GM12878 (cell line): Measurements from ENCODE around the gene MYOD1. TPM values are rescaled to one million over a fixed set of nuclear protein-coding genes. Genes with fewer than 3 reads are reported as not detected.

ENCODE experiments used
- ATAC-seq: fragments of 200-7000 bp; cut with Tn5 transposase; 3 replicates; pipeline ENCODE4 v1.9.1; 2020; ENCODE audit warnings: mild to moderate bottlenecking, moderate library complexity
- BruUV-seq: library from RNA; stranded (reverse); fragments of 400-500 nt; replicated peaks from 2 replicates; lab custom pipeline; 2021; lab: Mats Ljungman, UMichigan
- CTCF ChIA-PET: fragments of 300-600 bp; sonication (Branson Sonifier 250); formaldehyde crosslinking; extraction: SDS; loops from one replicate; lab custom pipeline; 2021; ENCODE audit warnings: inconsistent platforms; lab: Yijun Ruan, JAX
- POLR2A ChIA-PET: fragments of 350-600 bp; formaldehyde crosslinking; extraction: SDS; loops from one replicate; lab custom pipeline; 2021; ENCODE audit warnings: inconsistent platforms; lab: Charles Lee
- RAD21 ChIA-PET: fragments of 300-600 bp; sonication (Branson Sonifier 250); formaldehyde crosslinking; loops from one replicate; lab custom pipeline; 2023; ENCODE audit warnings: antibody characterized with exemption; ENCODE audit not compliant: unreplicated experiment; lab: Charles Lee
- SMC1A ChIA-PET: fragments of 300-600 bp; sonication (Branson Sonifier 250); formaldehyde crosslinking; loops from one replicate; lab custom pipeline; 2023; ENCODE audit not compliant: unreplicated experiment, uncharacterized antibody; lab: Charles Lee
- DNase-seq: peaks from one replicate; pipeline ENCODE4 v3.0.0-alpha.2; 2011; ENCODE audit warnings: low read depth, low spot score
- FAIRE-seq: peaks from 3 replicates; lab custom pipeline; 2011; peaks lifted over from hg19 to GRCh38; lab: Jason Lieb, UNC
- H2AFZ ChIP-seq: 2 replicates; pipeline ENCODE4 v1.6.0; 2011; ENCODE audit warnings: low read depth, low read length, control low read depth; ENCODE audit not compliant: control insufficient read depth
- H3K27ac ChIP-seq: 2 replicates; pipeline ENCODE4 v1.5.1; 2011; ENCODE audit warnings: control low read depth; ENCODE audit not compliant: control insufficient read depth, insufficient read depth
- H3K27me3 ChIP-seq, 2 experiments: replicated peaks in 1 of 2; 2 replicates each; pipeline versions ENCODE4 v1.6.0 to v1.6.1; 2011; ENCODE audit warnings: low read length in 1 of 2; ENCODE audit not compliant: control insufficient read depth in 2 of 2, insufficient read depth in 2 of 2
- H3K36me3 ChIP-seq, 2 experiments: 2 replicates each; pipeline ENCODE4 v1.5.1; 2011; ENCODE audit warnings: low read length in 1 of 2; ENCODE audit not compliant: control insufficient read depth in 2 of 2, insufficient read depth in 2 of 2
- H3K4me1 ChIP-seq: 2 replicates; pipeline ENCODE4 v1.6.1; 2011; ENCODE audit warnings: mild to moderate bottlenecking, low read length, moderate library complexity, mixed read lengths; ENCODE audit not compliant: control insufficient read depth, insufficient read depth
- H3K4me2 ChIP-seq: 2 replicates; pipeline ENCODE4 v1.6.0; 2011; ENCODE audit warnings: control low read depth; ENCODE audit not compliant: control insufficient read depth, insufficient read depth
- H3K4me3 ChIP-seq: fragments of 200-600 bp; sonication (generic); 2 replicates; pipeline ENCODE4 v1.5.1; 2016
- H3K79me2 ChIP-seq: 2 replicates; pipeline ENCODE4 v1.6.0; 2011; ENCODE audit warnings: low read length; ENCODE audit not compliant: control insufficient read depth, insufficient read depth
- H3K9ac ChIP-seq: 2 replicates; pipeline ENCODE4 v1.8.0; 2011; ENCODE audit warnings: low read length, control low read depth, mixed read lengths; ENCODE audit not compliant: control insufficient read depth, insufficient read depth
- H3K9me3 ChIP-seq: replicated peaks from 3 replicates; pipeline ENCODE4 v1.5.1; 2011; ENCODE audit warnings: mild to moderate bottlenecking, low read length; ENCODE audit not compliant: control insufficient read depth, insufficient read depth
- H4K20me1 ChIP-seq: 2 replicates; pipeline ENCODE4 v1.6.0; 2011; ENCODE audit not compliant: control insufficient read depth, insufficient read depth
- ASH2L ChIP-seq: fragments of 300-600, 200-600 bp; sonication (generic); IDR thresholded peaks from 2 replicates; pipeline ENCODE4 v1.6.1; 2017; ENCODE audit warnings: low read depth, mild to moderate bottlenecking, borderline replicate concordance
- ESRRA ChIP-seq: IDR thresholded peaks from 2 replicates; pipeline ENCODE4 v1.6.1; 2012; ENCODE audit warnings: mild to moderate bottlenecking, low read length, improper control_type of control experiment
- ZNF207 ChIP-seq: fragments of 450-650 bp; IDR thresholded peaks from 2 replicates; pipeline ENCODE4 v1.6.1; 2014; ENCODE audit warnings: antibody characterized with exemption, mild to moderate bottlenecking, borderline replicate concordance
- WGBS: methylation state at CpG from one replicate; pipeline ENCODE4 v1.1.6; 2016; ENCODE audit warnings: low lambda C conversion rate; ENCODE audit not compliant: insufficient replicate concordance, insufficient coverage; ENCODE audit errors: missing lambda C conversion rate; 5-methylcytosine and 5-hydroxymethylcytosine counted together
- in situ Hi-C: fragments of 300-500 bp; cut with MboI; formaldehyde crosslinking; loops from 9 replicates; pipeline ENCODE4 v1.14.3; 2018; ENCODE audit warnings: mixed read lengths
- intact Hi-C: fragments of 100-400 bp; cut with micrococcal nuclease; formaldehyde crosslinking; loops from one replicate; pipeline ENCODE4 v1.14.2; 2022; ENCODE audit not compliant: unreplicated experiment
- polyA plus RNA-seq, 11 experiments: library from polyadenylated mRNA; depleted of rRNA in 4 of 11; unstranded in 6 of 11; stranded (reverse) in 5 of 11; fragments of >200 nt; fragmentation: Nextera tagmentation in 4 of 11; fragmentation: Illumina TruSeq in 1 of 11; extraction: Ambion mirVana in 4 of 11; extraction: Trizol in 1 of 11; gene quantifications; 1 replicate in 1 of 11; 2 replicates in 10 of 11; pipeline versions ENCODE4 v1.2.1 to v1.2.3, GENCODE V29; 2011 to 2016; ENCODE audit warnings: inconsistent platforms in 2 of 11, missing spikeins in 2 of 11, low read depth in 1 of 11
- total RNA-seq, 4 experiments: library from RNA; depleted of rRNA in 3 of 4; stranded (reverse); fragments of >200 nt in 3 of 4; fragmentation: Illumina TruSeq in 1 of 4; extraction: Trizol in 1 of 4; gene quantifications; 2 replicates each; pipeline versions ENCODE4 v1.2.1 to v1.2.3, GENCODE V29; 2013 to 2021
- TF ChIP-seq, protein P1 (sequence below): IDR thresholded peaks from 2 replicates; pipeline ENCODE4 v1.6.1; 2011; ENCODE audit warnings: borderline replicate concordance, low read depth, mild to moderate bottlenecking, moderate library complexity, low read length; ENCODE audit not compliant: insufficient read depth, poor library complexity, severe bottlenecking
- TF ChIP-seq, protein P2 (sequence below): IDR thresholded peaks from 2 replicates; pipeline ENCODE4 v1.6.1; 2011; ENCODE audit warnings: mild to moderate bottlenecking, low read depth, low read length, moderate library complexity; ENCODE audit not compliant: insufficient replicate concordance
- TF ChIP-seq, protein P3 (sequence below): fragments of 450-650 bp; IDR thresholded peaks from 2 replicates; pipeline ENCODE4 v1.6.1; 2017; ENCODE audit warnings: mild to moderate bottlenecking, moderate library complexity
- TF ChIP-seq, protein P4 (sequence below): fragments of 450-650 bp; IDR thresholded peaks from 2 replicates; pipeline ENCODE4 v1.6.1; 2017; ENCODE audit warnings: mild to moderate bottlenecking, low read depth, inconsistent platforms; ENCODE audit not compliant: poor library complexity, severe bottlenecking
- TF ChIP-seq, protein P5 (sequence below), 3 experiments: IDR thresholded peaks in 2 of 3; conservative IDR thresholded peaks in 1 of 3; 2 replicates each; pipeline ENCODE4 v1.5.1; 2011; ENCODE audit warnings: low read depth in 3 of 3, low read length in 3 of 3, mild to moderate bottlenecking in 3 of 3, control low read depth in 2 of 3, moderate library complexity in 2 of 3, inconsistent platforms in 1 of 3, mixed read lengths in 1 of 3; ENCODE audit not compliant: control insufficient read depth in 2 of 3, insufficient read depth in 1 of 3; ENCODE audit errors: extremely low read depth in 1 of 3

MYOD1 gene
- total and polyA plus RNA-seq, 10 of the 15 experiments (the other 5 are each of a cell fraction or from before 2014, with no cell fraction given): not detected

DNA sequence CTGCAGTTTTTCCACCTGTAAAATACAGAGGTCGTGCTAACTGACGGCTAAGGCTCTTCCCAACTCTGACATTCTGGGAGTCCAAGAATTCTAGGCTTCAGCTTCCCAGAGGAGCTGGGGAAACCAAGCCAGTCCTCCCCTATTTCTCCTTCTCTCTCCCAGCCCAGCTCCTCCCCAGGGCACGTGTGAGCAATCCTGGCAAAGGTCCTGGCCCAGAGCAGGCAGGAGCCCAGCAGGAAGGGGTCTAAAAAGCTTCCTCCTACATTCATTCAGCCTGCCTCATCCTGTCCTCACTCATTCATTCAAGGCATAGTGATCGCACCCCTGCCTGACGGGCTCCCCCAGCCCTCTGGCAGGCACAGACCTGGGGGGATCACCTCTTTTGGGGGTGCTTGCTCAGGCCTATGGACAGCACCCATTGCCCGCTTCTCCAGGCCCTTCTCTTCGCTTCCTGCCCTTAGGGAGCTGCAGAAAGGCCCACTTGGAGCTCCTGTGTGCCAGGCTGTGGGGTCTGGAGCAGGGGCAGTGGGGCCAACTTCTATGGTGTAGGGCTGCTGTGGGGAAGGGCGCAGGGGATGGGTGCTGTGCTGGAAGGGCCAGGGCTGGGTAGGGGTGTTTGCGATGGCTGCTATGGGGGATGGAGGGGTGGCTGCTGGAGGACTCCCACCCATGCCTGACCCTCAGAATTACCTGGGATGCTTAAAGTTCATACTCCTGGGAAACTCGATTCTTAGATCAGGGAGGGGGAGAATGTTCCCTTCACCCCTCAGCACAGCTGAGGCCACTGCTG is 25.0 kb downstream of the MYOD1 start:
- no peaks in the 10 kb centered on the region for H3K4me1 ChIP-seq
- no peak overlapping the region for H3K9ac ChIP-seq
- ChIA-PET SMC1A (no interaction called here), CTCF (interaction anchor here (0.9 to 1.4 kb wide), 2 partner anchors 13 to 234 kb away, joined by 3 read pairs; no protein-coding TSS in a partner anchor), POLR2A (no interaction called here), RAD21 (no interaction called here)
- TF ChIP-seq ZNF207: no peak
- TF ChIP-seq, protein P1, sequence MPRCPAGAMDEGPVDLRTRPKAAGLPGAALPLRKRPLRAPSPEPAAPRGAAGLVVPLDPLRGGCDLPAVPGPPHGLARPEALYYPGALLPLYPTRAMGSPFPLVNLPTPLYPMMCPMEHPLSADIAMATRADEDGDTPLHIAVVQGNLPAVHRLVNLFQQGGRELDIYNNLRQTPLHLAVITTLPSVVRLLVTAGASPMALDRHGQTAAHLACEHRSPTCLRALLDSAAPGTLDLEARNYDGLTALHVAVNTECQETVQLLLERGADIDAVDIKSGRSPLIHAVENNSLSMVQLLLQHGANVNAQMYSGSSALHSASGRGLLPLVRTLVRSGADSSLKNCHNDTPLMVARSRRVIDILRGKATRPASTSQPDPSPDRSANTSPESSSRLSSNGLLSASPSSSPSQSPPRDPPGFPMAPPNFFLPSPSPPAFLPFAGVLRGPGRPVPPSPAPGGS: no peak
- TF ChIP-seq, protein P2, sequence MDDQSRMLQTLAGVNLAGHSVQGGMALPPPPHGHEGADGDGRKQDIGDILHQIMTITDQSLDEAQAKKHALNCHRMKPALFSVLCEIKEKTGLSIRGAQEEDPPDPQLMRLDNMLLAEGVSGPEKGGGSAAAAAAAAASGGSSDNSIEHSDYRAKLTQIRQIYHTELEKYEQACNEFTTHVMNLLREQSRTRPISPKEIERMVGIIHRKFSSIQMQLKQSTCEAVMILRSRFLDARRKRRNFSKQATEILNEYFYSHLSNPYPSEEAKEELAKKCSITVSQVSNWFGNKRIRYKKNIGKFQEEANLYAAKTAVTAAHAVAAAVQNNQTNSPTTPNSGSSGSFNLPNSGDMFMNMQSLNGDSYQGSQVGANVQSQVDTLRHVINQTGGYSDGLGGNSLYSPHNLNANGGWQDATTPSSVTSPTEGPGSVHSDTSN: no peak
- TF ChIP-seq ESRRA: no peak
- TF ChIP-seq, protein P3, sequence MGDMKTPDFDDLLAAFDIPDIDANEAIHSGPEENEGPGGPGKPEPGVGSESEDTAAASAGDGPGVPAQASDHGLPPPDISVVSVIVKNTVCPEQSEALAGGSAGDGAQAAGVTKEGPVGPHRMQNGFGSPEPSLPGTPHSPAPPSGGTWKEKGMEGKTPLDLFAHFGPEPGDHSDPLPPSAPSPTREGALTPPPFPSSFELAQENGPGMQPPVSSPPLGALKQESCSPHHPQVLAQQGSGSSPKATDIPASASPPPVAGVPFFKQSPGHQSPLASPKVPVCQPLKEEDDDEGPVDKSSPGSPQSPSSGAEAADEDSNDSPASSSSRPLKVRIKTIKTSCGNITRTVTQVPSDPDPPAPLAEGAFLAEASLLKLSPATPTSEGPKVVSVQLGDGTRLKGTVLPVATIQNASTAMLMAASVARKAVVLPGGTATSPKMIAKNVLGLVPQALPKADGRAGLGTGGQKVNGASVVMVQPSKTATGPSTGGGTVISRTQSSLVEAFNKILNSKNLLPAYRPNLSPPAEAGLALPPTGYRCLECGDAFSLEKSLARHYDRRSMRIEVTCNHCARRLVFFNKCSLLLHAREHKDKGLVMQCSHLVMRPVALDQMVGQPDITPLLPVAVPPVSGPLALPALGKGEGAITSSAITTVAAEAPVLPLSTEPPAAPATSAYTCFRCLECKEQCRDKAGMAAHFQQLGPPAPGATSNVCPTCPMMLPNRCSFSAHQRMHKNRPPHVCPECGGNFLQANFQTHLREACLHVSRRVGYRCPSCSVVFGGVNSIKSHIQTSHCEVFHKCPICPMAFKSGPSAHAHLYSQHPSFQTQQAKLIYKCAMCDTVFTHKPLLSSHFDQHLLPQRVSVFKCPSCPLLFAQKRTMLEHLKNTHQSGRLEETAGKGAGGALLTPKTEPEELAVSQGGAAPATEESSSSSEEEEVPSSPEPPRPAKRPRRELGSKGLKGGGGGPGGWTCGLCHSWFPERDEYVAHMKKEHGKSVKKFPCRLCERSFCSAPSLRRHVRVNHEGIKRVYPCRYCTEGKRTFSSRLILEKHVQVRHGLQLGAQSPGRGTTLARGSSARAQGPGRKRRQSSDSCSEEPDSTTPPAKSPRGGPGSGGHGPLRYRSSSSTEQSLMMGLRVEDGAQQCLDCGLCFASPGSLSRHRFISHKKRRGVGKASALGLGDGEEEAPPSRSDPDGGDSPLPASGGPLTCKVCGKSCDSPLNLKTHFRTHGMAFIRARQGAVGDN: no peak
- TF ChIP-seq, protein P4, sequence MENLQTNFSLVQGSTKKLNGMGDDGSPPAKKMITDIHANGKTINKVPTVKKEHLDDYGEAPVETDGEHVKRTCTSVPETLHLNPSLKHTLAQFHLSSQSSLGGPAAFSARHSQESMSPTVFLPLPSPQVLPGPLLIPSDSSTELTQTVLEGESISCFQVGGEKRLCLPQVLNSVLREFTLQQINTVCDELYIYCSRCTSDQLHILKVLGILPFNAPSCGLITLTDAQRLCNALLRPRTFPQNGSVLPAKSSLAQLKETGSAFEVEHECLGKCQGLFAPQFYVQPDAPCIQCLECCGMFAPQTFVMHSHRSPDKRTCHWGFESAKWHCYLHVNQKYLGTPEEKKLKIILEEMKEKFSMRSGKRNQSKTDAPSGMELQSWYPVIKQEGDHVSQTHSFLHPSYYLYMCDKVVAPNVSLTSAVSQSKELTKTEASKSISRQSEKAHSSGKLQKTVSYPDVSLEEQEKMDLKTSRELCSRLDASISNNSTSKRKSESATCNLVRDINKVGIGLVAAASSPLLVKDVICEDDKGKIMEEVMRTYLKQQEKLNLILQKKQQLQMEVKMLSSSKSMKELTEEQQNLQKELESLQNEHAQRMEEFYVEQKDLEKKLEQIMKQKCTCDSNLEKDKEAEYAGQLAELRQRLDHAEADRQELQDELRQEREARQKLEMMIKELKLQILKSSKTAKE: no peak
- TF ChIP-seq, protein P5, sequence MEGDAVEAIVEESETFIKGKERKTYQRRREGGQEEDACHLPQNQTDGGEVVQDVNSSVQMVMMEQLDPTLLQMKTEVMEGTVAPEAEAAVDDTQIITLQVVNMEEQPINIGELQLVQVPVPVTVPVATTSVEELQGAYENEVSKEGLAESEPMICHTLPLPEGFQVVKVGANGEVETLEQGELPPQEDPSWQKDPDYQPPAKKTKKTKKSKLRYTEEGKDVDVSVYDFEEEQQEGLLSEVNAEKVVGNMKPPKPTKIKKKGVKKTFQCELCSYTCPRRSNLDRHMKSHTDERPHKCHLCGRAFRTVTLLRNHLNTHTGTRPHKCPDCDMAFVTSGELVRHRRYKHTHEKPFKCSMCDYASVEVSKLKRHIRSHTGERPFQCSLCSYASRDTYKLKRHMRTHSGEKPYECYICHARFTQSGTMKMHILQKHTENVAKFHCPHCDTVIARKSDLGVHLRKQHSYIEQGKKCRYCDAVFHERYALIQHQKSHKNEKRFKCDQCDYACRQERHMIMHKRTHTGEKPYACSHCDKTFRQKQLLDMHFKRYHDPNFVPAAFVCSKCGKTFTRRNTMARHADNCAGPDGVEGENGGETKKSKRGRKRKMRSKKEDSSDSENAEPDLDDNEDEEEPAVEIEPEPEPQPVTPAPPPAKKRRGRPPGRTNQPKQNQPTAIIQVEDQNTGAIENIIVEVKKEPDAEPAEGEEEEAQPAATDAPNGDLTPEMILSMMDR (IDR thresholded peaks at IDR 0.05 in 2 of 3, conservative IDR thresholded peaks at IDR 0.05 in 1 of 3; ENCODE audit: control insufficient read depth in 2 of 3, extremely low read depth in 1 of 3, insufficient read depth in 1 of 3, low read depth in 3 of 3, low read length in 3 of 3): no peak
- no peak for TF ChIP-seq ASH2L
- H3K27ac ChIP-seq: no peak overlapping the region
- H3K4me2 ChIP-seq: no peak overlapping the region
- intact Hi-C loops (no loop called here), in situ Hi-C loops (no loop called here)
- DNase-seq (no peak), FAIRE-seq (no peak), ATAC-seq (no peak)
- no peak overlapping the region for H3K4me3 ChIP-seq
- no peak overlapping the region for H2AFZ ChIP-seq
- WGBS: 24% methylated on average over 9 of the region's 10 CpGs
- no peaks in the 10 kb centered on the region for H3K36me3 ChIP-seq
- H3K27me3 ChIP-seq: peaks cover 0 to 3% of the 10 kb centered on the region in 2 experiments; a peak in 1 of 4 replicates
- no peaks in the 10 kb centered on the region for H4K20me1 ChIP-seq
- H3K9me3 ChIP-seq: no peaks in the 10 kb centered on the region
- BruUV-seq: no TSS peak
- no peaks in the 10 kb centered on the region for H3K79me2 ChIP-seq
